ENCODE measurements around the gene C17orf50.

DNA sequence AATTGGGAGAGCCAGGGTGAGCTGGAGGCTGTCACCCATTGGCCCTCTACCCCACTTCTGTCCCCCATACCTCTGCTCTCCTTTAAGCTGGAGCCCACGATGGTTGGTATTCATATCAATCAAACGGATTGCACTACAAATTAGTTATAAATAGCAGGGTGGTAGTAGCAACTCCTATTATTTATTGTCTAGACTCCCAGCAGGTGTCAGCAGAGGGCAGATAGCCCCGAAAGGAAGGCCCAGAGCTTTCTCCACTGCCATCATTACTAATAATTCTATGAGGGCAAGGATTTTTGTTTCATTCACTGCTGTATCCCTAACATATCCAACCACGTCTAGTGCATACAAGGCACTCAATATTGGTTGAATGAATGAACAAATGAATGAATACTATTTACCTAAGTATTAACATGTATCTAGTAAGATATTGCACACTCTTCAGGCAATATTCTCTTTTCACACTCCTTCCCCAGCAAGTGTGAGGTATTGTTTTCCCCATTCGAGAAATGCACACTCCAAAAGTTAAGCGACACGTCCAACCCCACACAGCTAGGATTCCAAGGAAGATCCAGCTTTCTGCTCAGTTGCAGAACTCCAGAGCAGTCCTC lies 6.3 kb downstream of the C17orf50 start:
- no peak for TF ChIP-seq POLR2A (IDR thresholded peaks at IDR 0.05)
- TF ChIP-seq, protein P1, sequence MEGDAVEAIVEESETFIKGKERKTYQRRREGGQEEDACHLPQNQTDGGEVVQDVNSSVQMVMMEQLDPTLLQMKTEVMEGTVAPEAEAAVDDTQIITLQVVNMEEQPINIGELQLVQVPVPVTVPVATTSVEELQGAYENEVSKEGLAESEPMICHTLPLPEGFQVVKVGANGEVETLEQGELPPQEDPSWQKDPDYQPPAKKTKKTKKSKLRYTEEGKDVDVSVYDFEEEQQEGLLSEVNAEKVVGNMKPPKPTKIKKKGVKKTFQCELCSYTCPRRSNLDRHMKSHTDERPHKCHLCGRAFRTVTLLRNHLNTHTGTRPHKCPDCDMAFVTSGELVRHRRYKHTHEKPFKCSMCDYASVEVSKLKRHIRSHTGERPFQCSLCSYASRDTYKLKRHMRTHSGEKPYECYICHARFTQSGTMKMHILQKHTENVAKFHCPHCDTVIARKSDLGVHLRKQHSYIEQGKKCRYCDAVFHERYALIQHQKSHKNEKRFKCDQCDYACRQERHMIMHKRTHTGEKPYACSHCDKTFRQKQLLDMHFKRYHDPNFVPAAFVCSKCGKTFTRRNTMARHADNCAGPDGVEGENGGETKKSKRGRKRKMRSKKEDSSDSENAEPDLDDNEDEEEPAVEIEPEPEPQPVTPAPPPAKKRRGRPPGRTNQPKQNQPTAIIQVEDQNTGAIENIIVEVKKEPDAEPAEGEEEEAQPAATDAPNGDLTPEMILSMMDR (IDR thresholded peaks at IDR 0.05), result peak; percentile 39 to 71 (median 54)

Measured in tibial nerve (tissue), 3 donors.